DMS 273 treated with DMSO at 0.1 percent for 48 hours (cell line): Measurements from ENCODE around the gene CRYL1.

Experiments used
- DNase-seq: peaks from one replicate; lab custom pipeline; 2025; lab: John Stamatoyannopoulos, UW

The CRYL1 gene

DNA sequence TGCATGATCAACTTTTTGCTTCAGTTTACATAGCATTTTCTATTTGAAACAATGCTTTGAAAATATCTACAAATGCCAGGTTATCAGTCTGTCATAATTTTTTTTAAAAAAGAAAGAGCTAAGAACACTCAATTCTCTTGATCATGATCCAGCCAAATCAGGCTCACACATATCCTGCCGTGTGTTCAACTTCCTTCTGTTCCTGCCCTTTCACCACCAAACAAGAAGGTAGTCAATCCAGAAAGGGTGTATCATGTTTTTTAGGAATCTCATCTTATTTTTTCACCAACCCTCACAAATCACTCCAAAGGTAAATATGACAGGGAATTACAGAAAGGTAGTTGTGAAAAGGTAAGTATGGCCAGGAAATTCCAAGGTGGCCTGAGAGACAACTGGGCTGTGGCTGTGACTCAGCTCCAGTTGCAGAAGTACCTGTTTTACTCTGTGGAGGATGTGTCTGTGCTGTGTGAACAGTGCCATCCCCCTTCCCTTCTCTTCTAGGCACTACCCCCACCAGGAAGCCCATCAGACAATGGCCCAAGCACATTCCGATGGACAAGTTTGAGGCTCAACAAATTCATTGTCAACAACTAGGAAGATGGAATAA lies 154.7 kb downstream of the CRYL1 start:
- DNase-seq, result no peak

- no peak for DNase-seq
Observed at GRCh38 chr13:20369886-20370361, 155.7 kb downstream of the CRYL1 start.

- no peak for DNase-seq
Observed at GRCh38 chr13:20366056-20366455, 159.6 kb downstream of the CRYL1 start.

- no peak for DNase-seq
Observed at GRCh38 chr13:20363603-20364002, 162.1 kb downstream of the CRYL1 start.

DNA sequence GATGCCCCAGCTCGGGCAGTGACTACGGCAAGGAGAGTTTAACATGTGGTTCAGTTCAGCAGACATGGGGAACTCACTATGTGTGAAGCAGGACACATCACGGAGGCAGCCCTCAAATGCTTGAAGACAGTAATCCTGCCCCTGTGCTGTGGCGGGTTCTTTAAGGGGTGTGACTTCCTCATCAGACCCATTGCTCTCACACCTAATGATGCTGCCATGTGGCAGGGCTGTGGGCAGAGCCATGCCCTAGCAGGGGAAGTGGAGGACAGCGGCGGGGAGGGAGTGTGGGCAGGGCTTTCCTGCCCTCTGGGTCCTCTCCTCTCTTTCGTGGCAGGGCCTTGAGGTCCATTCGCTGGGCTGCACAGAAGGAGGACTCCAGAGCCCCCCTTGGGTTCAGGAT lies 162.5 kb downstream of the CRYL1 start:
- DNase-seq, result no peak

DNA sequence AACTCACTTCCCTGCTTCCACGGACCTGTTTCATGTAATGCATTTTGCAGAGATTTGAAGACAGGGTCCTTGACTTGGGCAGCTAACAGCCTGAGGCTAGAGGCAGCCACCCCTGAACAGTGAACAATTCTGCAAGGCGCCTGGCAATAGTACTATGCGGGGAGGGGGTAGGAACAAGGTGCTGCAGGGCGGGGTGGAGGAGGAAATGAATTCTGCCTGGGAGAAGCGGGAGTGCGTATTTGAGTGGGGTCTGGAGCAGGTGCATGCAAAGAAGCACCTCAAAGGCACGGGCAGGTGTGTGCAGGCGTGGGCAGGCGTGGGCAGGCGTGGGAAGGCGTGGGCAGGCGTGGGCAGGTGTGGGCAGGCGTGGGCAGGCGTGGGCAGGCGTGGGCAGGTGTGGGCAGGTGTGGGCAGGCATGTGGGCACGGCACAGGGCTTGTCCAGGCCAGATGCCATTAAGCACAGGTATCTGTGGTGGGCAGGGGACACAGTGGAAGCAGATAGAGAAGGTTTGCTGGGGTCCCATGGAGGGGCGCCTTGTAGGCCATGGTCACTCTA lies 163.1 kb downstream of the CRYL1 start:
- DNase-seq, result no peak

DNA sequence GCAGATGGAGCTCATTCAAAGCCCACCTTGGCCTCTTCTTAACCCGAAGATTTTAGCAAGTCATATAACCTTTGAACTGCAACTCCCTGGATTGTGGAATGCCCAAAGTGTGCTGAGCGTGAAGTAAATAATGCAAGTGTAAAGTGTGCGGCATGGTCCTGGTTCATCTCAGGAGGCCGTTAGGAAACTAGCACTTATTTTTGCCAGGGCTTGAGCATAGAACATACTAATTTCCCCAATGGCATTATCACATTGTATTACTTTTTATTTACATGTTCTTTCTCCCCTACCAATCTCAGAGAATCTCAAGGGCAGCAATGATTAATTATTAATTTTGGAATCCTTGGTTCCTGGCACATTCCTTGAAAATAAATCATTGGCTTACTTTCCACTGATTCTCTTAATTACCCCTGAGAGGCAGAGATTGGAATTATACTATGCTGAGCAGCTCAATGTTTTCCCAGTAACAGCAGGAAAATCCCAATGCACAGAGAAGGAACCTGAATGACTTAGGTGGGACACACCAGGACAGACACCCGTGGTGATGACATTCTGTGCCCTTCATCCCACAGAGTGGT lies 164.7 kb downstream of the CRYL1 start:
- no peak for DNase-seq

- DNase-seq, result no peak
Observed at GRCh38 chr13:20360041-20360491, 165.6 kb downstream of the CRYL1 start.

- no peak for DNase-seq
Observed at GRCh38 chr13:20359335-20359734, 166.3 kb downstream of the CRYL1 start.

GRCh38 chr13:20358022-20358421 lies 167.6 kb downstream of the CRYL1 start:
- DNase-seq, result no peak

- DNase-seq, result no peak
Observed at GRCh38 chr13:20356444-20356843, 169.2 kb downstream of the CRYL1 start.

DNA sequence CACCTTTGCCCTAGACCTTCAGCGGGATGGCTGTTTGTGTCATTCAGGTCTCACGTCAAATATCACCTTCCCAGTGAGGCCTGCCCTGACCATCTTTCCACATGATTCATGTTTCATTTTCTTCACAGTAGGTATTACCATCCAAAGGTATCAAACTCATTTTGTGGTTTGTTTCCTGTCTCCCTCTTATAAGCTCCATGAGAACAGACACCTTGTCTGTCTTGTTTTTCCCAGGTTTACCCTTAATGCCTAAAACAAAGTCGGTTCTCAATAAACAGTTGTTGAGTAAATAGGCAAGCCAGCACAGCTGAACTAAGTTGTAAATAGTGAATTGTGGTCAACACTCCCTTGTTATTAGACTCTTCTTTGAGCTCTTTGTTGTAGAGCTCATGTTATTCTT lies 170.9 kb downstream of the CRYL1 start:
- DNase-seq, result no peak

- DNase-seq, result no peak
Observed at GRCh38 chr13:20353973-20354372, 171.7 kb downstream of the CRYL1 start.
